HUDEP-2 (cell line): ENCODE data around the gene EDNRB.

ENCODE experiments used
- DNase-seq, 76 experiments: peaks; one replicate each; lab custom pipeline; 2025; ENCODE audit not compliant: unreplicated experiment in 76 of 76; lab: John Stamatoyannopoulos, UW

Gene EDNRB

DNA sequence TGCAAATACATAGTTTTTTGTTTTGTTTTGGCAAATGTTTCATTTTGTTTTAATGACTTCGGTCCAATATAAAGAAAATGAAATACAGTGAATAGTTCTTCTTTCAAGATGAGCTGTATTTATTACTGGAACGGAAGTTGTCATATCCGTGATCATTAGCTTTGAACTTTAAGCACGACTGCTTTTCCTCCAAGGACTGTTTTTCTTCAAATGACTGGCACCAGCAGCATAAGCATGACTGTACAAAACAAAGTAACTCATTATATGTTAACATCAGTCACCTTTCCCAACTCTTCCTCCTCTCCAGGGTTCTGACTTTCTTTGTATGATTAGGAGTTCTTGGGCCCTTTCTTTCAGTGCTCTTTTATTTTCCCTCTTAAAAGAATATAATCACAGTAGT, 20.5 kb downstream of the EDNRB start:
- no peak for DNase-seq

DNA sequence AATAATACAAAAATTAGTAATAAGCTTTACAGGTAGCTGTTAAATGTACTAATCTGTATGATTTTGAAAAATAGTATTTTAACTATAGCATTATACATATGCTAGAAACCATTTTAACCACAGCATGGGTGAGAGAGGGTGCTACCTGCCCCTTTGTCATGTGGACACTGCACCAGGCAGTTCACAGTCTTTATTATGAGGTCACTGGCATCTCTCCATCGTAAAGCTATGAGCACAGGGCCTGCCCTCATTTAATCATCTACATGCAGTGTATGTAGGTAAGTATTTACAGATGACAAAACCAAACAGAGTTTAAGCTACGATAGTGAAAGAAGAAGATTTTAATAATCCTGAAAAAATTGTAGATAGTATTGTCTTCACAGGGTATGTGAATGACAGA, 21.7 kb downstream of the EDNRB start:
- no peak for DNase-seq

DNA sequence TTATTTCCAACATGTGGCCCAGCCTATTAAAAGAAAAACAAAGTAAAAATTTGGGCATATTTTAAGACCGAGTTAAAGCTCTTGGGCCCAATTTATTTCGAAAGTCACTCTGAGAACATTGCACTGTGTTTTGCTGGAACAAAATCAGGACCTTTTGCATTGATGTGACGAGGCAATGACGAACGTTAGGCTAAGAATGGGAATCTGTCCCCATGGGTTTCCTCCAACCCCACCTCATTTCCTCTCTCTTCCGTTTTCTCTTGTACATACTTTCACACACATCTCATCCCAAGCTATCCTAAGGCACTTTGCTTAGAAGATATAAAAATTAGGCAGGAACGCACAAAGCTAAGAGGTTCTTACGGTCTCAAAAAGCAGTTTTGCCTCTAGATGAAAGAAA, 22.1 kb downstream of the EDNRB start:
- DNase-seq, result no peak

DNA sequence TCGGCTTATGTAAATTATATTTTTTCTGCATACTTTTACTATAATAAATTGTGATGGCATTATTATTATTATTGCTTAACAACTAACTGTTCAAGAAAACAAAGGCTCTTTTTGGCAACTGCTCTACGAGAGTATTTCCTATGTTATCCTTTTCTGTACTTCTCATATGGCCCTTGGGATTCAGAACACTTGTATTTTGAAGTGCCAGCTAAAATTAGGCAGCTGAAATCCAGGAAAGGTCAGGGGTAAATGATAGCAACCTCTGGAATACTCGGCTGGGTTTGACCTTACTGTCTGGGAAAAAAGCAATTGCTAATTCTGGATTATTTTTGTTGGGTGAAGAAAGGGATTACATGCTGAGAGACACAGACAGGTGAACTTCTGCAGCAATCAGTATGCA, 23.9 kb downstream of the EDNRB start:
- no peak for DNase-seq

DNA sequence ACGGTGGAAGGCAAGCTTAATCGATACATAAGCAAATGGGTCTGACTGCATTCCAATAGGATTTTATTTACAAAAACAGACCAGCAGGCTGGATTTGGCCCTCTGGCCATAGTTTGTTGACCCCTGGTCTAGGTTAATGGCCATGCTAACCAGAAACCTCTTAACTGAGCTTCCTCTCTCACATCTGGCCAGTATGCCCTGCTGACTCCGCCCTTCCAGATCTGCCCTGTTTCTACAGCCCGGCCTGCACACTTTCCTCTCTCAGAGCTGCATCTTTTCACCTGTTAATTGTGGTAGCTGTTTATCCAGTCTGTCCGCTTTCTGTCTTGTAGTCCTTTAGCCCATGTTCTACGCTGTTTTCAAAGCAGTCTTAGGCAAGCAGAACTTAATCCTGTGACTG, 25.6 kb downstream of the EDNRB start:
- DNase-seq, result no peak

DNA sequence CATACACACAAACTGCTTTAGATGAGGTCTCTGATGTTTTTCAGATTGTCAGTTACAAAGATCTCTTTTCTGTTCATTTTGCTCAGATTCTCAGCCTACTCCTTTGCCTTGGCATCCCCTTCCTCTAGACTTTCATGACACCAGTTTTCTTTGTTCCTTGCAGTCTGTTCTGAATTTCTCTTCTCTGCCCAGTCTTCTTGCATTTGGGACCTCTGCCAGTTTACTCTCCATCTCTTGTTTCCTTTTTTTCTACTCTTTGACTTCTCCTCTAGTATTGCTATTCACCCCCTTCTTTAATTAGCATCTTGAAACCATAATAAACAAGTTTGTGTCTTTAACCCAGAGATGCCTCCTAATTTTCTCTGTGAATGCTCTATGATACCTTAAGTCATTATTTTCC, 26.1 kb downstream of the EDNRB start:
- DNase-seq, result no peak

DNA sequence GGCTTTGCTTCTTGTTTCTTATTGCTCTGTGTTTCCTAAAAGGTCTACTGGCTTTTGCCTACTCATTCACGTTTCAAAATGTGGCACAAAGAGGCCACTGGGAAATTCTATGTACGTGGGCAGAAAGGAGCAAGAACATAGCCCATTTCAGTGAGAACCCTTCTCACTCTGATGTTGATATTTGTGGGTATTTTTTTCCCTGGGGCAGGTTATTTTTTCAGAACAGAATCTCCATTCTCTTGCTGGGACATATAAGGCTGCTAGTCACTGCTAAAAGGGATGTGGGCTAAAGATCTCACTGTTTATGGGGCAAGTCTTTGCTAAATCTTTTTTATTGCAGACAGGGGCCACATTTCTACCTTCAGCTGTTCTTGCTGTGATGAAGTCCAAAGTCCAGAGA, 27.1 kb downstream of the EDNRB start:
- no peak for DNase-seq

DNA sequence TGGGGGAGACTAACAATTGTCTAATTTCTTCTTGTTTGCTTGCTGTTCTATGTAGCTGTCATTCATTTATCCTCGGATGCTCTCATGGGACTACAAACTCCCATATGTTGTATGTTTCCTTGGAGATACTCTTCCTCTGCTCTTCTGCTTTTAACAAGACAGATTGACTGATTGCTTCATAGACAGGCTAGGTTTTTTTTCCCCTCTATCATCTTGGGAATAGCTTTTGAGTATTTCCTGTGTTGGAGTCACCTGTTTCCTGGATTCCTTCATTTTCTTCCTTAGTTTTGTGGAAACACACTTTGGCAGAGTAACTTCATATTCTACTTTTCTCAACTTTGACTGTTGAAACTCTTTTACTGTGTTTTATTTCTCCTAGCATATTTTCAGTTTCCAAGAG, 27.6 kb downstream of the EDNRB start:
- no peak for DNase-seq

DNA sequence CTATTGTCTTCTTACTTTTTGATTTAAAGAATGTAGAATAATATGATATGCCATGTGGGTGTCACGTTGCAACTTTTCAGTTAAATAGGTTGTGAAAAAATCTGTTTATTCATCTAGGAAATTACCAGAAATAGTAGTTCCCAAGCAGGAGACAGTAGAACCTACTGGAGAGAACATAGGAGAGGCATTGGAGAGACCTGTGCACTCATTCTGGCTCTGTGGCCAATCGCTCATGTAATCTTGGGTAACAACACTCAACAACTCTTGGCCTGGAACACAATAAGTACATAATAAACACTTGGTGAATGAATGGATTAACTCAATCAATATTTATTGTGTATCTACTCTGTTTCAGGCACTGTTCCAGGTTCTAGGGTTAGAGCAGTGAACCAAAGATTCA, 35.3 kb downstream of the EDNRB start:
- no peak for DNase-seq

DNA sequence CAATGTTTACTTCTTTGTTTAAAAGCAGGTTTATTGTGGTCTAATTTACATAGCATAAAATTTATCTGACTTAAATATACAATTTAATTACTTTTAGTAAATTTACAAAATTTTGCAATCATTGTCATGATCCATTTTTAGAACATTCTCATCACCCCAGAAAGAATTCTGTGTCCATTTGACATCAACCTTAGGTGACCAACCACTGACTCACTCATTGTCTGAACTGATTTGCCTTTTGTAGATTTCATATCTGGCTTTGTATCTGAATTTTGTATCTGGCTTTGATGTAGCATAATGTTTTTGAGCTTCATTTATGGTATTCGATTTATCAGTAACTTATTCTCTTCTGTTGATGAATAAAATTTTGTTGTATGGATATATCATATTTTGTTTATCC, 40.4 kb downstream of the EDNRB start:
- DNase-seq, result no peak

DNA sequence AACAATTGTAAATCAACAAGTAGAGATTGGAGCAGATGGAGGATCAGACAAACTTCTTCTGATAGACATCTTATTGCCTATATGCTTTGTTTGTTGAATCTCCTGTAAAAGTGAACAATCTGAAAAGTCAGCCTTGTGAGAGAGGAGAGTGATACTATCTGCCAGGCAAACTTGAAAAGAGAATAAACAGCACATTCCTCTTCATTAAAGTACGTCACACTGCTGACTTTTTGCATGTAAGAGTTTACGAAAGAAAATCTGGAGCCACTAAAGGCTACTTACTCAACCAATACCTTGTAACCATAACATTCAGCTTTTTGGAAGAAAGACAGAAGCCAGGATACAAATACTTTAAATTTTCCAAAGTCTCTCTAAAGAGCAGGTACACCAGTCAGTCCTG, 42.5 kb downstream of the EDNRB start:
- DNase-seq, result no peak

DNA sequence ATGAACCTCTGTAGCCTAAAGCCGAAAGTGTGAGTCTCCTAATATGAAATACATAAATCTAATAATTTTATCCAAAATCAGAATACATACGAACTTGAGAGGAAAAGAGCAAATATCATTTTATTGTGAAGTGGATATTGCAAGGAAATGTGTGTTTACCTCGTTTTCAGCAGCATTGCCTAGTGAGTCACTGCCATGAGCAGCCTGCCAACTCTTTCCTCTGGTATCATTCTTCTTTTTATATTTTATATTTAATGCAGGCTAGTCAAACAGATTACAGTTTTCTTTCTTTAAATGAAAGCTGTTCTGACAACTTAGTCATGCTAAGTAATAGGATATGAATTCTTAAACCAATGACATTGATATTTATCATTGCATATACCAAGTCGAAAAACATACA, 44.2 kb downstream of the EDNRB start:
- no peak for DNase-seq

DNA sequence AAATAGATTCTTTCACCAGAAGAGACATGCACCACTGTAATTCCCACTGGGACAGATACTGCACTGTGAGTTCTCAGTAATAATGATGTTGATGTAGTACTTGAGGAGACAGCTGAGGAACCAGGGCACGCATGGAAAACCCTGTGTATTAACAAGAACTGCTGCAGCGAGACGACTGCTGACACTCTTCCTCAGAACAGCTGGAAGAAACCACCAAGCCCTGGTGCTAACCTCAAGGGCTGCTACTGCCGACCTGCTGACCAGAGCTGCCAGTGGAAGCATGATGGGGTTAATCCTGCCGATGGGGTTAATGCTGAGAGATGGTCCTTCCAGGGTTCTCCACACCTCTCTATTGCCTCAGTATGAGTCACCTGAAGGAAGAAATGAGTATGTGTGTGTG, 45.6 kb downstream of the EDNRB start:
- no peak for DNase-seq

DNA sequence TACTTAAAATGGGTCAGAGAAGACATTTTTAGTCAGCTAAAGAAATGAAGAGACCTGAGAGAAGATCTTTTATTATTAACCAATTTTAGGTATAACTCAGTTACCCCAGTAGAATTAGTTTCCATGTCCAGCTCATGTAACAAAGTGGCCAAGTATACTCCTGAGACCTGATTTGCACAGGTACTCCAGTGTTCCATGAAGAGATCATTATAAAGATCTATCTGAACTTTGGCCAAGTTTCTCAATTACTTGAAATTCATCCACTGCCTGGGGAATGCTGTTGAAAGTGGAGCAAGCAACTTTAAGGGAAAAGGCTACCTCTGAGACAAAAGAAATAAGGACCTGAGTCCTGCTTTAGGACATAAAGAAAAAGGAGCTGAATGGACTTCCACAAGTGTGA, 47.0 kb downstream of the EDNRB start:
- DNase-seq, result no peak

DNA sequence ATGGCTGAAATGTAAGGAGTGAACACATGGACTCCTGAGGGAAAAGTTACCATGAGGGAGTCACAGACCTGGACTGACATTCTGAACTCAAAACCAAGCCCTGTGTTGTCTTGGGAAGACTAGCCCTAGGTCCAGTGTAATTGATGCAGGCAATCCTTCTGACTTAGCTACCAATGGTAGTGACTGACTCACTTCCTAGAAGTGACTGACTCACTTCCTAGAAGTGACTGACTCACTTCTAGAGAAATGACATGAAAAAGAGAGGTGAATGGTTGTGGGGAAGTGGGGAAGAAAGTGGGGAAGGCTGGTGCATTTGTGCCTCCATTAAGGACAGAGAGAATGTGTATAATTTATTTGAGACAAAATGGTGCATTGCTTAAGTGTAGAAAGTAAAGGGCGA, 49.9 kb downstream of the EDNRB start:
- DNase-seq, result no peak

DNA sequence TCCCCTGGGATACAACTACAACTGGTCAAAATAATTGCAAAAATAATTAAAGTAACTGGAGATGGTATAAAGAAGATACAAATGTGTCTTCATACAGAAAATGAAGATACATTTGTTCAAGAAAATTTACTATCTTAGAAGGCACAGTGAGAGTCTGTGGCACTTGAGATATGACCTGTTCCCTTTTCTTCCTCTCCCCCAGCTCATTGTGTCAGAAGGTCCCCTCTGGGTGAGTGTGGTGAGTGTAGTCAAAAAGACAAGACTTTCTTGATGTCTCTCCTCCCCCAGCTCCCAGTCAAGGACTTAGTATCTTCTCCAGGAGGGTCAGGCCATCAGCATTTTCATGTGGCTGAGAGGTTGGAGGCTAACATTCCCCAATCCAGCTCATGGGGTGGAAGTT, 51.7 kb downstream of the EDNRB start:
- DNase-seq, result no peak

DNA sequence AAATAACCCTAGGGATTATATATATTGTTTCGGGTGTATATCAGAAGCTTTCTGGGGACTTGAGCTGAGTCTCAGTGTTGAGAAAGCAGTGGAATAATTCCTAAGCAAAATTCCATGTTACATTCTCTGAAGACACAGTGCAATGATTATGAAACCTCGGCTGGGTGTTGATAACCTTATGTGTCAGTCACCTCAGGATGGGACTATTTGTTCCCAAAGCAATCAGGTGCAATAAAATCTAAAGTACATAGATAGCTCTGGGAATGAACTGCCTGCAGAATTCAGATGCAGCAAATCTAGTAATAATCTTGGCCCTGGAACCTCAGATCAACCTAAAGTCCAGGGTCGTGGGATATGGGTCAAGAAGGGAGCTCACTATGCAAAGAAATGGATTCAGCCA, 53.0 kb downstream of the EDNRB start:
- DNase-seq, result no peak

DNA sequence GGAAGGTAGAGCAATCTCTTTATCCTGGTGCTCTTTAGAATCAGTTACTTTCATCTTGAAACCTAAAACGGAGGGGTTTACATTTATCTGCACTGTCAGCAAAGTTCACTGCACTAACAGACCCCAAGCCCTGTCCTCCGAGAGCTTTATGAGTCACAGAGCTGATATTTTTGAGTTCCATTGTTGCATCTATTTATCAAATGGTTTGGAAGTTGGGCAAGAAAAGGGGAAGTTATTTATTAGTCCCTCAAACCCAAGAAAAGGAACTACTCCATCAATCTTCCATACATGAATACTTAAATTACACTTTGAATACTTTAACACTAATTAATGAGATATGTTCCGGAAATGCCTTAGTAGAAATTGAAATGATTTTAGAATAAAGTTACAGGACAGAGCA, 55.5 kb downstream of the EDNRB start:
- DNase-seq, result no peak

DNA sequence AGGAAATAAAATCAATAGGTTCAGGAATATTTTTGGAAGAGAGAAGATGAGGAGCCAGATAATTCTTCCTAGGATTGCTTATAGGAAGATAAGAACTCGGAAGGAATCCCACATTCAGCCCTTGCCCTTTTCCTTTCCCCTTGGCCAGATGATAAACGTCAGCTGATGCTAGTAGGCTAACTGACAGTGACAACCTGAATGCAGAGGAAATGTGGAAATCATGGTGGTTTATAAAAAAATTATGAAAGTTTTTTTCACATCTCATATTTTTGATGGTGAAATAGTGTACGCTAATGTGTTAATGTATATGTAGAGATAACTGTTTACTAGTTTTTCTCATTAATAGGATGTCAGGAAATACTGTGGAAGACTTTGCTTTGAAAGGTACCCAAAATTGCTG, 56.9 kb downstream of the EDNRB start:
- DNase-seq, result no peak

DNA sequence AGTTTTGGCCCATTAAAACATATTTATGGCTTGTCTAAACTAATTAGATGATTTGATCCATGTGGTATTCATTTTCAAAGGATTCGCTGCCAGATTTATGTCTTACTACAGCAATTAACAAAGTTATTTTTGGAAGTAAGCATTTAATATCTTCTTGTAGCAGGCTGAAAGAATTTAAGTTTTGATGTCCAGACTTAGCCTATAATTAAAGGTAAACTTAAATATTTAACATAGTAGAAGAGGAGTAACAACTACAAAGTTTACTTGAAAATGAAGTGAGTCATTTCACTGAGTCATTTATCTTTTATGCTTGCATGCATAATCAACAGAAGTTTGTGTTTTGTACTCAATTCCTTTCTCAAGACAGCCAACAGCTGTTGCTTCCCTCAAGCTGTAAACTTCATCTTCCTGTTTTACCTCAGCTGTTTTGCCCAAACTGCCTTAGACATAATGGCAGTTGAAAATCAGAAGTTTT, 58.1 kb downstream of the EDNRB start:
- DNase-seq, result no peak

DNA sequence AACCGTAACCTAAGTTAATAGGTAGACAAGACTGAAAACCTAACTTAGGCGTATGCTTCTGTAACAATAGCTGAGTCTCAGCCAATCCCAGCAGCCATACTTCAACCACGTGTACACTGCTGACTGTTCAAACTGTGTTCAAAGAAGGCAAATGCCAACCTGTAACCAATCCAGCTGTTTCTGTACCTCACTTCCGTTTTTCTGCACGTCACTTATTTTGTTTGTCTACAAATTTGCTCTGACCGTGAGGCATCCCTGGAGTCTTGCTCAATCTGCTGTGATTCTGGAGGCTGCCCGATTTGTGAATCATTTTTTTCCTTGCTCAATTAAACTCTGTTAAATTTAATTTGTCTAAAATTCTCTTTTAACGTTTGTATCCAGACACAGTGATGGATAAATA, 59.2 kb downstream of the EDNRB start:
- no peak for DNase-seq

DNA sequence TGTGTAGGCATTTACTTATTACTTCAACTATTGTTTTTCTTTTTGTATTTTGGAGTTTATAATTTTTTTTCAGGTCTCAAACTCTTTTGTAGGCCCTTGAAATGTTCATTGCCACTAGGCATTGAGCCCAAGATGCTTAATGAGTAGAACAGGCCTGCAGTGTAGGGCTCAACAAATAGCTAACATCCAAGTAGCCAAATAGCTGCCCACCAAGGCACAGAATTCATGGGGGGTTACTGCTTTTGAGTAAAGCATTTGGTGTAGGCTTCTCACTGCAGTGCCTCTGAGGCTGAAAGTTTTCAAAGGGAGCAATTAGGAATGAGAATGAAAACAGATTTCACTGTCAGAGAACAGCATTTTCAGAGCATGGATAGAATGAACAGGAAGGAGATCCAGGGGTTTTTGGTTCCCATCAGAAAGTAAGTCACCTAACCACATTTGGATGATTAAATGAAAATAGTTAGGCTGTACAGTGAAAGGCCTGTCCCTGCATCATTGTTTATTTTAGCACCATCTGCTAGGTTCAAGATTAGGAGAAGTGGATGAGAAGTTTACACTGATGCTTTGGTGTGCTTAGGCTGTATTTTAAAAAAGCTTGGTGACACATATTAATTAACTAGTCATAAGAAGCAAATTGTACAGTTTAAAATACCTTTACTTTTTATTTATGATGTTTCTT, 61.0 kb downstream of the EDNRB start:
- no peak for DNase-seq

DNA sequence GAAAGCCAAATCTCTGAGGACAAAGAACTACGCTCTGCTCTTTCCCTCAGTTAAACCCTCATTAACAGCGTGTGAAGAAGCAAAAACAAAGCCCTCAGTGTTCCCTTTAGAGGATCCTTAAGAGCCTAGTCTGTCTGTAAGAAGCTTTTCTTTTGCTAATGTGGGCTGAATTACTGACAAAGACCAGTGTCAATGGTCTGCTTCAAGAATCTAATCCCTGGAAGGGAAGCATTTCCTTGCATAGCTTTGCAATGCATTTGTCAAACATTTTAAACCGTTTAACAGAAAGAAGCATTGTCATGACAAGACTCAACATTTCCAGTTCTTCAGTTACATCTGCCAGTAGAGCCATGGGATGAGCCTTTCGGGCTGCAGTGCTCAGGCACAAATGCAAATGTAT, 64.9 kb downstream of the EDNRB start:
- no peak for DNase-seq
